ENCODE results near the gene FBXO21. TPM values are rescaled to one million over a fixed set of nuclear protein-coding genes. Genes with fewer than 3 reads are reported as not detected.

FBXO21 gene
- total and polyA plus RNA-seq, 2 experiments from 2014 or later: 46.3 to 84.2 TPM

DNA sequence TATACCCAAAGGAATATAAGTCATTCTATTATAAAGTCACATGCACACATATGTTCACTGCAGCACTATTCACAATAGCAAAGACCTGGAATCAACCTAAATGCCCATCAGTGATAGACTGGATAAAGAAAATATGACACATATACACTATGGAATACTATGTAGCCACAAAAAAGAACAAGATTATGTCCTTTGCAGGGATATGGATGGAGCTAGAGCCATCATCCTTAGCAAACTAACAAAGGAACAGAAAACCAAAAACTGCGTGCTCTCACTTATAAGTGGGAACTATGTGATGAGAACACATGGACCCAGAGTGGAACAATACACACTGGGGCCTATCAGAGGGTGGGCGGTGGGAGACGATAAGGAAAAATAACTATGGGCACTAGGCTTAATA lies 21.3 kb downstream of the FBXO21 start (continued):
- TF ChIP-seq, protein P1, sequence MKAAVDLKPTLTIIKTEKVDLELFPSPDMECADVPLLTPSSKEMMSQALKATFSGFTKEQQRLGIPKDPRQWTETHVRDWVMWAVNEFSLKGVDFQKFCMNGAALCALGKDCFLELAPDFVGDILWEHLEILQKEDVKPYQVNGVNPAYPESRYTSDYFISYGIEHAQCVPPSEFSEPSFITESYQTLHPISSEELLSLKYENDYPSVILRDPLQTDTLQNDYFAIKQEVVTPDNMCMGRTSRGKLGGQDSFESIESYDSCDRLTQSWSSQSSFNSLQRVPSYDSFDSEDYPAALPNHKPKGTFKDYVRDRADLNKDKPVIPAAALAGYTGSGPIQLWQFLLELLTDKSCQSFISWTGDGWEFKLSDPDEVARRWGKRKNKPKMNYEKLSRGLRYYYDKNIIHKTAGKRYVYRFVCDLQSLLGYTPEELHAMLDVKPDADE (IDR thresholded peaks at IDR 0.05): no peak

GRCh38 chr12:117167769-117168168 lies 22.5 kb downstream of the FBXO21 start:
- no peak for DNase-seq (ENCODE audit: low spot score)
- Histone ChIP-seq H3K4me3 (no peak overlapping the region), H3K4me2 (no peak overlapping the region), H3K27me3 (ENCODE audit: insufficient read depth) (no peaks in the 10 kb centered on the region), H3K9me2 (ENCODE audit: insufficient read depth) (no peaks in the 10 kb centered on the region), H4K20me1 (replicated peaks; ENCODE audit: insufficient read depth) (peaks cover 15% of the 10 kb centered on the region), H3F3A (replicated peaks; ENCODE audit: low read depth) (no peaks in the 10 kb centered on the region), H3K4me1 (ENCODE audit: insufficient read depth) (no peaks in the 10 kb centered on the region), H3K79me2 (replicated peaks; ENCODE audit: insufficient read depth) (peaks cover 10% of the 10 kb centered on the region; the same call in 1 of the 2 replicates), H2AFZ (no peak overlapping the region), H3K27ac (ENCODE audit: low read depth) (no peak overlapping the region), H3K36me3 (ENCODE audit: insufficient read depth) (peaks cover 61% of the 10 kb centered on the region)
- no peak for ATAC-seq
- H3K27ac Mint-ChIP-seq: no peak overlapping the region
- no peak overlapping the region for H3K4me3 Mint-ChIP-seq
- H3K36me3 Mint-ChIP-seq (ENCODE audit: low read depth): peaks cover 85% of the 10 kb centered on the region
- no peaks in the 10 kb centered on the region for H3K4me1 Mint-ChIP-seq
- H3K9me3 Mint-ChIP-seq: no peaks in the 10 kb centered on the region
- H3K27me3 Mint-ChIP-seq (ENCODE audit: insufficient read depth, low read depth, poor library complexity): peaks cover 3% of the 10 kb centered on the region
- no peak for TF ChIP-seq JUNB (IDR thresholded peaks at IDR 0.05; ENCODE audit: unreplicated experiment)
- TF ChIP-seq EZH2 (IDR thresholded peaks at IDR 0.05; ENCODE audit: low read depth, unreplicated experiment): no peak
- TF ChIP-seq, protein P1 (IDR thresholded peaks at IDR 0.05): no peak
- TF ChIP-seq ZNF114 (CRISPR knock-in tag; IDR thresholded peaks at IDR 0.05): no peak
- TF ChIP-seq, protein P2, sequence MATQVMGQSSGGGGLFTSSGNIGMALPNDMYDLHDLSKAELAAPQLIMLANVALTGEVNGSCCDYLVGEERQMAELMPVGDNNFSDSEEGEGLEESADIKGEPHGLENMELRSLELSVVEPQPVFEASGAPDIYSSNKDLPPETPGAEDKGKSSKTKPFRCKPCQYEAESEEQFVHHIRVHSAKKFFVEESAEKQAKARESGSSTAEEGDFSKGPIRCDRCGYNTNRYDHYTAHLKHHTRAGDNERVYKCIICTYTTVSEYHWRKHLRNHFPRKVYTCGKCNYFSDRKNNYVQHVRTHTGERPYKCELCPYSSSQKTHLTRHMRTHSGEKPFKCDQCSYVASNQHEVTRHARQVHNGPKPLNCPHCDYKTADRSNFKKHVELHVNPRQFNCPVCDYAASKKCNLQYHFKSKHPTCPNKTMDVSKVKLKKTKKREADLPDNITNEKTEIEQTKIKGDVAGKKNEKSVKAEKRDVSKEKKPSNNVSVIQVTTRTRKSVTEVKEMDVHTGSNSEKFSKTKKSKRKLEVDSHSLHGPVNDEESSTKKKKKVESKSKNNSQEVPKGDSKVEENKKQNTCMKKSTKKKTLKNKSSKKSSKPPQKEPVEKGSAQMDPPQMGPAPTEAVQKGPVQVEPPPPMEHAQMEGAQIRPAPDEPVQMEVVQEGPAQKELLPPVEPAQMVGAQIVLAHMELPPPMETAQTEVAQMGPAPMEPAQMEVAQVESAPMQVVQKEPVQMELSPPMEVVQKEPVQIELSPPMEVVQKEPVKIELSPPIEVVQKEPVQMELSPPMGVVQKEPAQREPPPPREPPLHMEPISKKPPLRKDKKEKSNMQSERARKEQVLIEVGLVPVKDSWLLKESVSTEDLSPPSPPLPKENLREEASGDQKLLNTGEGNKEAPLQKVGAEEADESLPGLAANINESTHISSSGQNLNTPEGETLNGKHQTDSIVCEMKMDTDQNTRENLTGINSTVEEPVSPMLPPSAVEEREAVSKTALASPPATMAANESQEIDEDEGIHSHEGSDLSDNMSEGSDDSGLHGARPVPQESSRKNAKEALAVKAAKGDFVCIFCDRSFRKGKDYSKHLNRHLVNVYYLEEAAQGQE (IDR thresholded peaks at IDR 0.05; ENCODE audit: unreplicated experiment): no peak
- TF ChIP-seq EZH2phosphoT487 (IDR thresholded peaks at IDR 0.05; ENCODE audit: unreplicated experiment): no peak
- TF ChIP-seq POLR2AphosphoS5 (IDR thresholded peaks at IDR 0.05; ENCODE audit: low read depth): no peak
- TF ChIP-seq, protein P3, sequence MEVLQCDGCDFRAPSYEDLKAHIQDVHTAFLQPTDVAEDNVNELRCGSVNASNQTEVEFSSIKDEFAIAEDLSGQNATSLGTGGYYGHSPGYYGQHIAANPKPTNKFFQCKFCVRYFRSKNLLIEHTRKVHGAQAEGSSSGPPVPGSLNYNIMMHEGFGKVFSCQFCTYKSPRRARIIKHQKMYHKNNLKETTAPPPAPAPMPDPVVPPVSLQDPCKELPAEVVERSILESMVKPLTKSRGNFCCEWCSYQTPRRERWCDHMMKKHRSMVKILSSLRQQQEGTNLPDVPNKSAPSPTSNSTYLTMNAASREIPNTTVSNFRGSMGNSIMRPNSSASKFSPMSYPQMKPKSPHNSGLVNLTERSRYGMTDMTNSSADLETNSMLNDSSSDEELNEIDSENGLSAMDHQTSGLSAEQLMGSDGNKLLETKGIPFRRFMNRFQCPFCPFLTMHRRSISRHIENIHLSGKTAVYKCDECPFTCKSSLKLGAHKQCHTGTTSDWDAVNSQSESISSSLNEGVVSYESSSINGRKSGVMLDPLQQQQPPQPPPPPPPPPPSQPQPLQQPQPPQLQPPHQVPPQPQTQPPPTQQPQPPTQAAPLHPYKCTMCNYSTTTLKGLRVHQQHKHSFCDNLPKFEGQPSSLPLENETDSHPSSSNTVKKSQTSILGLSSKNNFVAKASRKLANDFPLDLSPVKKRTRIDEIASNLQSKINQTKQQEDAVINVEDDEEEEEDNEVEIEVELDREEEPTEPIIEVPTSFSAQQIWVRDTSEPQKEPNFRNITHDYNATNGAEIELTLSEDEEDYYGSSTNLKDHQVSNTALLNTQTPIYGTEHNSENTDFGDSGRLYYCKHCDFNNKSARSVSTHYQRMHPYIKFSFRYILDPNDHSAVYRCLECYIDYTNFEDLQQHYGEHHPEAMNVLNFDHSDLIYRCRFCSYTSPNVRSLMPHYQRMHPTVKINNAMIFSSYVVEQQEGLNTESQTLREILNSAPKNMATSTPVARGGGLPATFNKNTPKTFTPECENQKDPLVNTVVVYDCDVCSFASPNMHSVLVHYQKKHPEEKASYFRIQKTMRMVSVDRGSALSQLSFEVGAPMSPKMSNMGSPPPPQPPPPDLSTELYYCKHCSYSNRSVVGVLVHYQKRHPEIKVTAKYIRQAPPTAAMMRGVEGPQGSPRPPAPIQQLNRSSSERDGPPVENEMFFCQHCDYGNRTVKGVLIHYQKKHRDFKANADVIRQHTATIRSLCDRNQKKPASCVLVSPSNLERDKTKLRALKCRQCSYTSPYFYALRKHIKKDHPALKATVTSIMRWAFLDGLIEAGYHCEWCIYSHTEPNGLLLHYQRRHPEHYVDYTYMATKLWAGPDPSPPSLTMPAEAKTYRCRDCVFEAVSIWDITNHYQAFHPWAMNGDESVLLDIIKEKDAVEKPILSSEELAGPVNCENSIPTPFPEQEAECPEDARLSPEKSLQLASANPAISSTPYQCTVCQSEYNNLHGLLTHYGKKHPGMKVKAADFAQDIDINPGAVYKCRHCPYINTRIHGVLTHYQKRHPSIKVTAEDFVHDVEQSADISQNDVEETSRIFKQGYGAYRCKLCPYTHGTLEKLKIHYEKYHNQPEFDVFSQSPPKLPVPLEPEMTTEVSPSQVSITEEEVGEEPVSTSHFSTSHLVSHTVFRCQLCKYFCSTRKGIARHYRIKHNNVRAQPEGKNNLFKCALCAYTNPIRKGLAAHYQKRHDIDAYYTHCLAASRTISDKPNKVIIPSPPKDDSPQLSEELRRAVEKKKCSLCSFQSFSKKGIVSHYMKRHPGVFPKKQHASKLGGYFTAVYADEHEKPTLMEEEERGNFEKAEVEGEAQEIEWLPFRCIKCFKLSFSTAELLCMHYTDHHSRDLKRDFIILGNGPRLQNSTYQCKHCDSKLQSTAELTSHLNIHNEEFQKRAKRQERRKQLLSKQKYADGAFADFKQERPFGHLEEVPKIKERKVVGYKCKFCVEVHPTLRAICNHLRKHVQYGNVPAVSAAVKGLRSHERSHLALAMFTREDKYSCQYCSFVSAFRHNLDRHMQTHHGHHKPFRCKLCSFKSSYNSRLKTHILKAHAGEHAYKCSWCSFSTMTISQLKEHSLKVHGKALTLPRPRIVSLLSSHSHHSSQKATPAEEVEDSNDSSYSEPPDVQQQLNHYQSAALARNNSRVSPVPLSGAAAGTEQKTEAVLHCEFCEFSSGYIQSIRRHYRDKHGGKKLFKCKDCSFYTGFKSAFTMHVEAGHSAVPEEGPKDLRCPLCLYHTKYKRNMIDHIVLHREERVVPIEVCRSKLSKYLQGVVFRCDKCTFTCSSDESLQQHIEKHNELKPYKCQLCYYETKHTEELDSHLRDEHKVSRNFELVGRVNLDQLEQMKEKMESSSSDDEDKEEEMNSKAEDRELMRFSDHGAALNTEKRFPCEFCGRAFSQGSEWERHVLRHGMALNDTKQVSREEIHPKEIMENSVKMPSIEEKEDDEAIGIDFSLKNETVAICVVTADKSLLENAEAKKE (CRISPR knock-in tag; IDR thresholded peaks at IDR 0.05): no peak
- no peak for TF ChIP-seq NANOG (IDR thresholded peaks at IDR 0.05; ENCODE audit: borderline replicate concordance)
- no peak for TF ChIP-seq ZNF331 (CRISPR knock-in tag; IDR thresholded peaks at IDR 0.05; ENCODE audit: low read depth)
- TF ChIP-seq CREB1 (CRISPR knock-in tag; IDR thresholded peaks at IDR 0.05; ENCODE audit: low read depth): no peak
- TF ChIP-seq STAT1 (IDR thresholded peaks at IDR 0.05; ENCODE audit: unreplicated experiment): no peak
